Progenitor cell of endocrine pancreas (in vitro differentiated cells): ENCODE results near the gene SPON2. TPM values are rescaled to one million over a fixed set of nuclear protein-coding genes. Genes with fewer than 3 reads are reported as not detected.

Experiments
- DNase-seq: peaks from one replicate; pipeline ENCODE4 v3.0.0; 2021; ENCODE audit warnings: low spot score; ENCODE audit not compliant: unreplicated experiment
- H3K27ac Mint-ChIP-seq: 2 replicates; pipeline ENCODE4 v1.8.0; 2021; ENCODE audit warnings: mild to moderate bottlenecking, moderate library complexity, mixed read lengths
- H3K27me3 Mint-ChIP-seq: 2 replicates; pipeline ENCODE4 v1.8.0; 2021; ENCODE audit warnings: mixed read lengths
- H3K36me3 Mint-ChIP-seq: 2 replicates; pipeline ENCODE4 v1.8.0; 2022; ENCODE audit warnings: mixed read lengths; ENCODE audit not compliant: insufficient read depth
- H3K4me1 Mint-ChIP-seq: 2 replicates; pipeline ENCODE4 v1.8.0; 2021; ENCODE audit warnings: low read depth, mixed read lengths
- H3K4me3 Mint-ChIP-seq: 2 replicates; pipeline ENCODE4 v1.8.0; 2021; ENCODE audit warnings: low read depth, mild to moderate bottlenecking, moderate library complexity, mixed read lengths
- H3K9me3 Mint-ChIP-seq: 2 replicates; pipeline ENCODE4 v1.8.0; 2021; ENCODE audit warnings: low read depth, mixed read lengths
- total RNA-seq: library from RNA; stranded (reverse); gene quantifications from 2 replicates; pipeline ENCODE4 v1.2.1, GENCODE V29; 2021
- TF ChIP-seq, protein P1 (sequence below): fragments of 200-600 bp; sonication (generic); IDR thresholded peaks from one replicate; pipeline ENCODE4 v1.5.0; 2021; ENCODE audit warnings: antibody characterized with exemption, mild to moderate bottlenecking; ENCODE audit not compliant: unreplicated experiment

Gene SPON2
- total RNA-seq, 1 donor from 2014 or later = 2.2 TPM

- Mint-ChIP-seq H3K27me3 (no peaks in the 10 kb centered on the region), H3K4me3 (no peak overlapping the region), H3K27ac (no peak overlapping the region), H3K4me1 (no peaks in the 10 kb centered on the region), H3K9me3 (no peaks in the 10 kb centered on the region), H3K36me3 (peaks cover 23% of the 10 kb centered on the region)
- TF ChIP-seq, protein P1, sequence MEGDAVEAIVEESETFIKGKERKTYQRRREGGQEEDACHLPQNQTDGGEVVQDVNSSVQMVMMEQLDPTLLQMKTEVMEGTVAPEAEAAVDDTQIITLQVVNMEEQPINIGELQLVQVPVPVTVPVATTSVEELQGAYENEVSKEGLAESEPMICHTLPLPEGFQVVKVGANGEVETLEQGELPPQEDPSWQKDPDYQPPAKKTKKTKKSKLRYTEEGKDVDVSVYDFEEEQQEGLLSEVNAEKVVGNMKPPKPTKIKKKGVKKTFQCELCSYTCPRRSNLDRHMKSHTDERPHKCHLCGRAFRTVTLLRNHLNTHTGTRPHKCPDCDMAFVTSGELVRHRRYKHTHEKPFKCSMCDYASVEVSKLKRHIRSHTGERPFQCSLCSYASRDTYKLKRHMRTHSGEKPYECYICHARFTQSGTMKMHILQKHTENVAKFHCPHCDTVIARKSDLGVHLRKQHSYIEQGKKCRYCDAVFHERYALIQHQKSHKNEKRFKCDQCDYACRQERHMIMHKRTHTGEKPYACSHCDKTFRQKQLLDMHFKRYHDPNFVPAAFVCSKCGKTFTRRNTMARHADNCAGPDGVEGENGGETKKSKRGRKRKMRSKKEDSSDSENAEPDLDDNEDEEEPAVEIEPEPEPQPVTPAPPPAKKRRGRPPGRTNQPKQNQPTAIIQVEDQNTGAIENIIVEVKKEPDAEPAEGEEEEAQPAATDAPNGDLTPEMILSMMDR = no peak
- no peak for DNase-seq
These were observed 45.0 kb upstream of the SPON2 start for GRCh38 chr4:1217366-1217765.

- DNase-seq = no peak
- no peak overlapping the region for H3K4me3 Mint-ChIP-seq
- no peaks in the 10 kb centered on the region for H3K9me3 Mint-ChIP-seq
- H3K36me3 Mint-ChIP-seq = peaks cover 23% of the 10 kb centered on the region
- TF ChIP-seq, protein P1 = no peak
- no peaks in the 10 kb centered on the region for H3K27me3 Mint-ChIP-seq
- no peak overlapping the region for H3K27ac Mint-ChIP-seq
- no peaks in the 10 kb centered on the region for H3K4me1 Mint-ChIP-seq
These were observed 44.5 kb upstream of the SPON2 start for GRCh38 chr4:1216869-1217294.

DNA sequence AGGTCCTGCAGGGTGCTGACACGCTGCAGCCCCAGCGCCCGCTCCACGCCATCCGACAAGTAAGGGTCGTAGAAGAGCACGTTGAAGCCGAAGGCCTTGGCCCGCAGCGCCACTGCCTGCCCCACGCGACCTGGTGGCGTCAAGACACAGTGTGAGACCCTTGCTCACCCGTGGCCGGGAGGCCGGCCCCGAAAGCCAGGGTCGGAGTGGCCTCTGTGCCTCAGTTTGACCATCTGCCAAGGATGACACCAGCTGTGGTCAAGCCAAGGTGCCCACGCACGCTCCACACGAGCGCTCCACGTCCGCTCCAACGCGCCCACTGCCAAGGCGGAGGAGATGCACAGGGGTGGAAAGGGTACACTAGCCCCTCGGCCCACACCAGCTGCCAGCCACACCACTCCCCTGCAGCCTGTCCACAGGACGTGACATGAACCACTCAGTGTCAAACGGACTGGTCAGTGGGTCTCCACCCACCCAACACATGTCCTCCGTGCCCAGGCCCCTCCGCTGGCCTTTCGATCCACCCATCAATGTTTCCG lies 43.8 kb upstream of the SPON2 start:
- DNase-seq = no peak
- Mint-ChIP-seq H3K27ac (no peak overlapping the region), H3K4me3 (no peak overlapping the region), H3K4me1 (no peaks in the 10 kb centered on the region), H3K27me3 (no peaks in the 10 kb centered on the region), H3K9me3 (no peaks in the 10 kb centered on the region), H3K36me3 (peaks cover 19% of the 10 kb centered on the region)
- TF ChIP-seq, protein P1 = no peak

GRCh38 chr4:1215141-1216075 lies 43.0 kb upstream of the SPON2 start:
- H3K9me3 Mint-ChIP-seq = no peaks in the 10 kb centered on the region
- TF ChIP-seq, protein P1 = no peak
- no peak overlapping the region for H3K27ac Mint-ChIP-seq

GRCh38 chr4:1214101-1215095 lies 42.0 kb upstream of the SPON2 start:
- H3K27me3 Mint-ChIP-seq = no peaks in the 10 kb centered on the region
- H3K4me1 Mint-ChIP-seq = no peaks in the 10 kb centered on the region
- TF ChIP-seq, protein P1 = no peak
- DNase-seq = no peak
- H3K36me3 Mint-ChIP-seq = peaks cover 11% of the 10 kb centered on the region
- no peaks in the 10 kb centered on the region for H3K9me3 Mint-ChIP-seq
- no peak overlapping the region for H3K27ac Mint-ChIP-seq
- H3K4me3 Mint-ChIP-seq = no peak overlapping the region

More at GRCh38 chr4:1215141-1216075, 43.0 kb upstream of the SPON2 start:
- Mint-ChIP-seq H3K36me3 (peaks cover 15% of the 10 kb centered on the region), H3K4me1 (no peaks in the 10 kb centered on the region), H3K4me3 (no peak overlapping the region), H3K27me3 (no peaks in the 10 kb centered on the region)
- no peak for DNase-seq
